ENCODE results near the gene KMO. TPM values are rescaled to one million over a fixed set of nuclear protein-coding genes. Genes with fewer than 3 reads are reported as not detected.

Gene KMO
- total and polyA plus RNA-seq, 2 experiments from 2014 or later = not detected

DNA sequence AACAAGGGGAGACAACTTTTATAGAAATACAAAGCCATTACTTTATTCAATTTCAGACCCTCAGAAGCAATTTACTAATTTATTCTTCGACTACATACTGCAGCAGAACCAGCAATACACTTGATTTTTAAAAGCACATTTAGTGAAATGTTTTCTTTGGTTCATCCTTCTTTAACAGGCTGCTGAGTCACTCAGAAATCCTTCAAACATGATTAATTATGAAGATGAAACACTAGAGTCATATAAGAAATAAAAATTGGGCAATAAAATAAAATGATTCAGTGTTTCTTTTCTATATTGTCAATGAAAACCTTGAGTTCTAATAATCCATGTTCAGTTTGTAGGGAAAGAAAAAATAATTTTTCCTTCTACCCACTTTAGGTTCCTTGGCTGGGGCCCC lies 61.0 kb downstream of the KMO start:
- in situ Hi-C loops (cut with MboI) = no loop called here
- peak; percentile 41 for DNase-seq
- H3K27me3 ChIP-seq (replicated peaks; ENCODE audit: insufficient read depth) = no peaks in the 10 kb centered on the region
- no peak overlapping the region for H3K4me2 ChIP-seq (ENCODE audit: unreplicated experiment)
- H3K4me1 ChIP-seq (ENCODE audit: insufficient read depth) = peaks cover 23% of the 10 kb centered on the region
- H3K36me3 ChIP-seq (ENCODE audit: low read depth) = no peaks in the 10 kb centered on the region
- no peaks in the 10 kb centered on the region for H3K9me3 ChIP-seq (ENCODE audit: low read depth)
- no peak overlapping the region for H3K4me3 ChIP-seq
- peaks cover 22% of the 10 kb centered on the region for H3F3A ChIP-seq (ENCODE audit: insufficient read depth)
- no peak overlapping the region for H3K27ac ChIP-seq
- 87 to 100% methylated on average over 1 of the region's 1 CpG for WGBS, 2 experiments (ENCODE audit: low coverage in 1 of 2, low lambda C conversion rate in 2 of 2, missing lambda C conversion rate in 2 of 2)
- H2AFZ ChIP-seq = no peak overlapping the region
- H3K9ac ChIP-seq = no peak overlapping the region
- TF ChIP-seq EZH2phosphoT487 (IDR thresholded peaks at IDR 0.05; ENCODE audit: insufficient read depth, low read depth) = no peak
- TF ChIP-seq EZH2 (IDR thresholded peaks at IDR 0.05; ENCODE audit: insufficient read depth, poor library complexity, severe bottlenecking) = no peak
- no peaks in the 10 kb centered on the region for H3K9me2 ChIP-seq (ENCODE audit: insufficient read depth)
- H3K79me2 ChIP-seq (ENCODE audit: insufficient read depth) = no peaks in the 10 kb centered on the region
- H4K20me1 ChIP-seq (ENCODE audit: insufficient read depth) = no peaks in the 10 kb centered on the region

DNA sequence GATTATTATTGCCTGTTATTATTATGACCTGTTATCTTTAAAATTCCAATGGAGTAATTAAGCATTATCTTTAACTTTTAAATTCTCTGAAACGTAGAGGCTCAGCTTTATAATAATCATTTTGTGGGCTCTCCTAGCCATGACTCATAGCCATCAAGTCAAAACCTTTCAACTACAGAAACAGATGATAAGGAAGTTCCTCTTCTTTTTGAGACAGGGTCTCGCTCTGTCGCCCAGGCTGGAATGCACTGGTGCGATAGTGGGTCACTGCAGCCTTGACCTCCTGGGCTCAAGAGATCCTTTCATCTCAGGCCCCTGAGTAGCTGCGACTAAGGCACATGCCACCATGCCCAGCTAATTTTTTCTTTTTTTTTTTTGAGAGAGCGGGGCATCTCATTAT lies 64.5 kb downstream of the KMO start:
- Histone ChIP-seq H3K27me3 (replicated peaks; ENCODE audit: insufficient read depth) (no peaks in the 10 kb centered on the region), H4K20me1 (ENCODE audit: insufficient read depth) (no peaks in the 10 kb centered on the region), H3K36me3 (ENCODE audit: low read depth) (no peaks in the 10 kb centered on the region), H2AFZ (no peak overlapping the region), H3K9me2 (ENCODE audit: insufficient read depth) (no peaks in the 10 kb centered on the region), H3K79me2 (ENCODE audit: insufficient read depth) (no peaks in the 10 kb centered on the region), H3K9me3 (ENCODE audit: low read depth) (no peaks in the 10 kb centered on the region), H3K4me2 (ENCODE audit: unreplicated experiment) (no peak overlapping the region), H3K9ac (no peak overlapping the region), H3K27ac (no peak overlapping the region), H3K4me1 (ENCODE audit: insufficient read depth) (peaks cover 29% of the 10 kb centered on the region), H3F3A (ENCODE audit: insufficient read depth) (peaks cover 34% of the 10 kb centered on the region), H3K4me3 (no peak overlapping the region)
- TF ChIP-seq EZH2phosphoT487 (IDR thresholded peaks at IDR 0.05; ENCODE audit: insufficient read depth, low read depth) (no peak), EZH2 (IDR thresholded peaks at IDR 0.05; ENCODE audit: insufficient read depth, poor library complexity, severe bottlenecking) (no peak)
- WGBS, 2 experiments (ENCODE audit: low coverage in 1 of 2, low lambda C conversion rate in 2 of 2, missing lambda C conversion rate in 2 of 2) = 91 to 93% methylated on average over 6 of the region's 6 CpGs
- DNase-seq = no peak
- in situ Hi-C loops (cut with MboI) = no loop called here

- Histone ChIP-seq H3K4me2 (ENCODE audit: unreplicated experiment) (no peak overlapping the region), H3K4me3 (no peak overlapping the region), H3K9ac (no peak overlapping the region), H3K79me2 (ENCODE audit: insufficient read depth) (no peaks in the 10 kb centered on the region), H3K36me3 (ENCODE audit: low read depth) (no peaks in the 10 kb centered on the region), H3K4me1 (ENCODE audit: insufficient read depth) (peaks cover 12% of the 10 kb centered on the region), H3K9me3 (ENCODE audit: low read depth) (no peaks in the 10 kb centered on the region), H3F3A (ENCODE audit: insufficient read depth) (peaks cover 21% of the 10 kb centered on the region; the same call in 1 of the 2 replicates), H3K27ac (no peak overlapping the region), H3K9me2 (ENCODE audit: insufficient read depth) (no peaks in the 10 kb centered on the region), H4K20me1 (ENCODE audit: insufficient read depth) (no peaks in the 10 kb centered on the region), H2AFZ (no peak overlapping the region), H3K27me3 (replicated peaks; ENCODE audit: insufficient read depth) (no peaks in the 10 kb centered on the region)
- WGBS, 2 experiments (ENCODE audit: low coverage in 1 of 2, low lambda C conversion rate in 2 of 2, missing lambda C conversion rate in 2 of 2) = 83 to 87% methylated on average over 3 of the region's 3 CpGs
- TF ChIP-seq EZH2 (IDR thresholded peaks at IDR 0.05; ENCODE audit: insufficient read depth, poor library complexity, severe bottlenecking) (no peak), EZH2phosphoT487 (IDR thresholded peaks at IDR 0.05; ENCODE audit: insufficient read depth, low read depth) (no peak)
- in situ Hi-C loops (cut with MboI) = no loop called here
- no peak for DNase-seq
These were observed 66.1 kb downstream of the KMO start for GRCh38 chr1:241598249-241598648.

- Histone ChIP-seq H4K20me1 (ENCODE audit: insufficient read depth) (no peaks in the 10 kb centered on the region), H3K4me3 (no peak overlapping the region), H3F3A (ENCODE audit: insufficient read depth) (peaks cover 23% of the 10 kb centered on the region; the same call in 1 of the 2 replicates), H2AFZ (no peak overlapping the region), H3K9me3 (ENCODE audit: low read depth) (no peaks in the 10 kb centered on the region), H3K27ac (no peak overlapping the region), H3K4me1 (ENCODE audit: insufficient read depth) (peaks cover 9% of the 10 kb centered on the region), H3K9ac (no peak overlapping the region), H3K36me3 (ENCODE audit: low read depth) (no peaks in the 10 kb centered on the region), H3K27me3 (replicated peaks; ENCODE audit: insufficient read depth) (no peaks in the 10 kb centered on the region), H3K4me2 (ENCODE audit: unreplicated experiment) (no peak overlapping the region), H3K9me2 (ENCODE audit: insufficient read depth) (no peaks in the 10 kb centered on the region), H3K79me2 (ENCODE audit: insufficient read depth) (no peaks in the 10 kb centered on the region)
- TF ChIP-seq EZH2phosphoT487 (IDR thresholded peaks at IDR 0.05; ENCODE audit: insufficient read depth, low read depth) = no peak
- TF ChIP-seq EZH2 (IDR thresholded peaks at IDR 0.05; ENCODE audit: insufficient read depth, poor library complexity, severe bottlenecking) = no peak
- in situ Hi-C loops (cut with MboI) = loop anchor here (25.0 kb wide), 1 partner anchor 387 kb away; the partner anchor contains the start of gene MAP1LC3C
- DNase-seq = peak; percentile 80
- 0 to 2% methylated on average over 2 of the region's 2 CpGs for WGBS, 2 experiments (ENCODE audit: low coverage in 1 of 2, low lambda C conversion rate in 2 of 2, missing lambda C conversion rate in 2 of 2)
These were observed 68.3 kb downstream of the KMO start for GRCh38 chr1:241600496-241600901.
